IPS DF 19.7 (cell line): ENCODE results near the gene CLASP1.
"Not testable (repeated sequence)": the region's sequence is repeated elsewhere in the genome, so short reads cannot be mapped to it uniquely, and the experiment has no call there.

Source experiments
- DNase-seq: peaks from one replicate; pipeline ENCODE4 v3.0.0-alpha.2; 2013; ENCODE audit warnings: low read depth, low spot score

Gene CLASP1

DNA sequence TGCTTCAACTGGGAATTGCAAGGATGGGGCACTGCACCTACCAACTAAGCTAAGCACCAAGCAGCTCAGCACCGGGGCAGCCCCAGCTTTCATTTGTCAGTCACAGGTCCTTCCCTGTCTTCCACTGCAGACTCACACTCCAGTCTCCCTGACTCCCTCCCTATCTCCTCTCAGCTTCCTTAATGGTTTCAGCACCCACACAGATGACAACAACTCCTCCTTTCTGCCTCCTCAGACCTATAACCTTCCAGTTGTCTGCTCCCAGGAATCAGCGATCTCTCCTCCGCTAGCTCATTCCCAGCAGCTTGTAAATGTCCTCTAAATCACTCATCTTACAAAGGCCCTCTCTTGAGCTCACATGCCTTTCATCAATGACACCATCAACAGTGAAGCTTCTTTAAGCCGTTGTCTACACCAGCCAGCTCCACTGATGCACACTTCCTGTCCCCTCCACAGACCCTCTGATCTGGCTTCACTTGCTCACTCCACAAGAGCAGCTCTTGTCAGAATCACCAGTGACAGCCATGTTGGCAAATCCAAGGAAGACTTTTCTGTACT lies 32.1 kb downstream of the CLASP1 start:
- DNase-seq, result no peak

DNA sequence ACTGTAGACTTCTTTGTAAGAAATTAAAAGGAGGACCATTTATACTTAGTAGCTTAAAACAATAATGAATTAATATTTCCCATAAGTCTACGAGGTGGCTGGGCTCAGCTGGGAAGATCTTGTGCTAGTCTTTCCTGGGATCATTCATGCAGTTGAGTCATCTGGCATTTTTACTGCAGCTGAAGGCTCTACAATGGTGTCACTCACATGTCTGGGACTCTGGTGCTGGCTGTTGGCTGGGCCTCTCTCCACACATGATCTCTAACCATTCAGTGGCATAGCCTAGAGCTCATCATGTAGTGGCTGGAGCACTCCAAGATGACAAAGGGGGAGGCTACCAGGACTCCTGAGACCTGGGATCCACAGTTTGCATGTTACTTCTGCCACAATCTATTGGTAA lies 35.5 kb downstream of the CLASP1 start:
- DNase-seq, result no peak

DNA sequence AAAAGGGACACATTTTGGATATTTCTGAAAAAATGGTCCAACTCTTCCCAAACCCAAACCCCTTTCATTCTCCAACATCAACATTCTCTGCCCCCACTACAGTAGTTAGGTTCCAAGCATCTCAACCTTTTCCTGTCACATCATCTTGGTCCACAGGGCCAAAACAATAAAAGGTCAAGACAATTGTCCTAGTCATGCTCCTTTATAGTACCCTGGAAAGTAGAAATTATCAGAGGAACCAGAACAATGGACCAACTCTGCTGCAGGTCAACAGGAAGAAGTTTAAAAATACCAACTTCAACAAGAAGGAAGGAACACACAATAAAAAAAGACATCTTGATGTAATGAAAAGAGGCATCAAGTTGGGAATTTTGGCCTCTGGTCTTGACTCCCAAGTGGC lies 36.1 kb downstream of the CLASP1 start:
- DNase-seq, result no peak

DNA sequence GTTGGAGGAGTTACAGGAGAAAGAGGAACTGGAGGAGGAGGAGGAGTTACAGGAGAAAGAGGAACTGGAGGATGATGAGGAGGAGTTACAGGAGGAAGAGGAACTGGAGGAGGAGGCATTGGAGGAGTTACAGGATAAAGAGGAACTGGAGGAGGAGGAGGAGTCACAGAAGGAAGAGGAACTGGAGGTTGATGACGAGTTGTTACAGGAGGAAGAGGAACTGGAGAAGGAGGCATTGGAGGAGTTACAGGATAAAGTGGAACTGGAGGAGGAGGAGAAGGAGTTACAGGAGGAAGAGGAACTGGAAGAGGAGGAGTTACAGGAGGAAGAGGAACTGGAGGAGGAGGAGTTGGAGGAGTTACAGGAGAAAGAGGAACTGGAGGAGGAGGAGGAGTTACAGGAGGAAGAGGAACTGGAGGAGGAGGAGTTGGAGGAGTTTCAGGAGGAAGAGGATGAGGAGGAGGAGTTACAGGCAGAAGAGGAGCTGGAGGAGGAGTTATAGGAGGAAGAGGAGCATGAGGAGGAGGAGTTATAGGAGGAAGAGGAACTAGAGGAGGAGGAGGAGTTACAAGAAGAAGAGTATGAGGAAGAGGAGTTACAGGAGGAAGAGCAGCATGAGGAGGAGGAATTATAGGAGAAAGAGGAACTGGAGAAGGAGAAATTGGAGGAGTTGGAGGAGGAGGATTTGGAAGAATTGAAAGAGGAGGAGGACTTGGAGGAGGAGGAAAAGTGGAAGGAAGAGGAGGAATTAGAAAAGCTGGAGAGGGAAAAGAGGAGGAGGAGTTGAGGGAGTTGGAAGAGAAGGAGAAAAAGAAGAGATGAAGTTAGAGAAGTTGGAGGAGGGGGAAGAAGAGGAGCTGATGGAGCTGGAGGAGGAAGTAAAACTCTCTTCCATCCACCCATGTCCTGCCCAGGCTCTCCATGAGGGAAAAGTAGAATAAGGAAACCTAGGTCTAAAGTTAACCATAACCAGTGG lies 37.2 kb downstream of the CLASP1 start:
- no peak for DNase-seq

DNA sequence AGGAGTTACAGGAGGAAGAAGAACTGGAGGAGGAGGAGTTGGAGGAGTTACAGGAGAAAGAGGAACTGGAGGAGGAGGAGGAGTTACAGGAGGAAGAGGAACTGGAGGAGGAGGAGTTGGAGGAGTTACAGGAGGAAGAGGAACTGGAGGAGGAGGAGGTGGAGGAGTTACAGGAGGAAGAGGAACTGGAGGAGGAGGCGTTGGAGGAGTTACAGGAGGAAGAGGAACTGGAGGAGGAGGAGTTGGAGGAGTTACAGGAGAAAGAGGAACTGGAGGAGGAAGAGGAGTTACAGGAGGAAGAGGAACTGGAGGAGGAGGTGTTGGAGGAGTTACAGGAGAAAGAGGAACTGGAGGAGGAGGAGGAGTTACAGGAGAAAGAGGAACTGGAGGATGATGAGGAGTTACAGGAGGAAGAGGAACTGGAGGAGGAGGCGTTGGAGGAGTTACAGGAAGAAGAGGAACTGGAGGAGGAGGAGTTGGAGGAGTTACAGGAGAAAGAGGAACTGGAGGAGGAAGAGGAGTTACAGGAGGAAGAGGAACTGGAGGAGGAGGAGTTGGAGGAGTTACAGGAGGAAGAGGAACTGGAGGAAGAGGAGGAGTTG lies 38.1 kb downstream of the CLASP1 start:
- not testable (repeated sequence) for DNase-seq

DNA sequence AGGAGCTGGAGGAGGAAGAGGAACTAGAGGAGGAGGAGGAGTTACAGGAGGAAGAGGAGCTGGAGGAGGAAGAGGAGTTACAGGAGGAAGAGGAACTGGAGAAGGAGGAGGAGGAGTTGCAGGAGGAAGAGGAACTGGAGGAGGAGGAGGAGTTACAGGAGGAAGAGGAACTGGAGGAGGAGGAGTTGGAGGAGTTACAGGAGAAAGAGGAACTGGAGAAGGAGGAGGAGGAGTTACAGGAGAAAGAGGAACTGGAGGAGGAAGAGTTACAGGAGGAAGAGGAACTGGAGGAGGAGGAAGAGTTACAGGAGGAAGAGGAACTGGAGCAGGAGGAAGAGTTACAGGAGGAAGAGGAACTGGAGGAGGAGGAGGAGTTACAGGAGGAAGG lies 38.8 kb downstream of the CLASP1 start:
- DNase-seq, result not testable (repeated sequence)

DNA sequence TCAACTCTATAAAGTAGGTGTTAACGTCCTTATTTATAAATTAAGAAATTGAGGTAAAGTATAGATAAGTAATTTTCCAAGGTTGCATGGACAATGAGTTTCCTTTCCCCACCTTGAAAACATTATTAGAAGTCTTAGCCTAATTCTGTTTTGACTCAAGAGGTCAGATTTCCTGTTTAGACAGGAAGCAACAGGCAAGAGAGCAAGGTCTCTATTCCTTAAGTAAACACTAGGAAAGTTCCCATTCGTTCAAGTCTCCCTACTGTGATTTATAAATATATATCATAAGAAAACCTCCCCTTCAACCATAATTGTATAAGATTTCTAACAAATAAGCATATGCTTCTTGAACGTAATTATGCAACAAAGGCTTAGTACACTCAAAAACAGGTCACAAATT lies 40.3 kb downstream of the CLASP1 start:
- no peak for DNase-seq

DNA sequence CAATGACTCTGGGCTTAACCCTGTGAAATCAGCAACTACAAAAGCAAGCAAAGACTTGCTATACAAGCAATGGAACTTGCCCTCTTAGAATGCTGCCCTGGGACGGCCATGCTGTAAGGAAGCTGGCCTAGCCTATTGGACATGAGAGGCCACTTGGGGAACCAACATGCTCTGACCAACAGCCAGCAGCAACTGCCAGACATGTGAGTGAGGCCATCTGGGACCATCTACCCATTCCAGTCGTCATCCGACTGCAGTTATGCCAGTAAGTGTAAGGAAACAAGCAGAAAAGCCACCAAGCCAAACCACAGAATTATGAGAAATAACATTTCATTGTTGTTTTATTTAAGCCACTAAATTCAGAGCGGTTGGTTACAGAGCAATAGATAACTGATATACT lies 40.9 kb downstream of the CLASP1 start:
- no peak for DNase-seq

DNA sequence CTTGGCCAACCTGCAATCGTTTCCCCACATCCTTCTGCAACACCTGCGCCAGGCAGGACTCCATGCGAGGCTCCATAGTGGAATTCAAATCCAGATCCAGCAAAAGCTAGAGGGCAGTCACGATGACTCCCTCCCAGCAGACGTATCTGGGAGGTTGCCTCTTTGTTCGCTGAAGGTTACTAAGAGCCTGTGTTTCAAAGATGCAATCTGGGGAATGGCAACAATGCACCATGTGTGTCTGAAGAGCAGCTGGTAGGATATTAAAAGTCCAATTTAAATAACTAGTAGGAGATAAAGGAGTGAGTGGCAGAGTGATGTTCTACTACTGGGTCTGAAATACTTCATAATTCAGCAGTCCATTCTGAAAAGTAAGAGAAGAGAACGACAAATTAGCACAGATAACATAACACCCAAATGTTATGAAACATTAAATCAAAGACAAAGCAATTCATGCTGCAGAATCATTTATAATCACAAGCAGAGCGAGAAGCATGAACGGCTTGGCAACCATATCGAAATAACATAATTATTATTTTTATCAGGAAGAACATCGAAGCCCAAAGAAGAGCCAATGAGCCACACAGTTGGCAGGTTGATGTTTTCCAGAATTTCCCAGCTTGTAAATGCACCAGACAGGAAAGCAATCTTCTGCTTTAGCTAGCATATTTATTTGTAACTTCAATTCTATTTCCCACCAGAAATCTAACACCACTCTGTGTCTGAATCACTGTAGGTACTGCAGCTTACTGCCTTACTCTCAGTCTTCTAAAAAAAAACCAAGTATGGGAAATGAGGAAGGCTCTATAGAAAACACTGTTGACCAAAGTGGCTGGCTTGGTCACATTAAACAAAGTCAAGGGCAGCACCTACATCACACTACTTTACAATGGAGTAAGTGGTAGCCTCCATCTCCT lies 43.2 kb downstream of the CLASP1 start:
- no peak for DNase-seq

DNA sequence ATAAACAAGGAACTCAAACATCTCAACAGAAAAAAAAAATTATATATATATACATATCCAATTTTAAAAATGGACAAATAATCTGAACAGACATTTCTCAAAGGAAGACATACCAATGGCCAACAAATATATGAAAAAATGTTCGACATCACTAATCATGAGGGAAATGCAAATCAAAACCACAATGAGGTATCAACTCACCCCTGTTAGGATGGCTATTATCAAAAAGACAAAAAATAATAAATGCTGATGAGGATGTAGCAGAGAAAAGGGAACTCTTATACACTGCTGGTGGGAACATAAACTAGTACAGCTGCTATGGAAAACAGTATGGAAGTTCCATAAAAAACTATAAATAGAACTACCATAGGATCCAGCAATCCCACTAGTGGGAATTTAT lies 46.1 kb downstream of the CLASP1 start:
- DNase-seq, result no peak

DNA sequence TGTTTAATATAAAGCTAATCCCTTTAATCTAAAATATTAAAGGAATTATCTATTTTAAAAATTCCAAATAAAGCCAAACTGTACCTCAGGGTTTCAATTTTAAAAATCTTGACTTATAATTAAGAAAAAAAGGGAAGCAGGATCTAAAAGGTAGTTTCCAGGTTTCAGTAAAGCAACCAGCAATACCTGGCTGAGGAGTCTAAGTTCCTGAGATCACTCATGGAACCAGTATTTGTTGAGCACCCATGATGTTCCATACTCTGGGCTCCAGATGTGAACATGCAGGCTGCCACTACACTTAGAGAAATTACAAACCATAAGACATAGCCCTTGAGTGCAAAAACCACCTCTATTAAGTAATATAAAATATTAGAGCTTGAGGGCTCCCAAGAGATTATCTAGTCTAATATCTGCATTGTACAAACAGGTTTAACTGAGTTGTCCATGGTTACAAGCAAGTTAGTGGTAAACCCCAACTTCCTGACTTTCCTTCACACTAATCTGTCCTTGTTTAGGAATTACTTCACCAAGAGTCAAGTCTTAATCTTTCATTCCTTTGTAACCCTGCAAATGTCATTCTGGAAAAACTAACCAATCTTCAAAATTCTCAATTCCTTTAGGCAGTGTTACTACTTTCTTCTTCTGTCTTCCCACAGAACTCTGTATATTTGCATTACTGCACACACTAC lies 49.2 kb downstream of the CLASP1 start:
- no peak for DNase-seq

DNA sequence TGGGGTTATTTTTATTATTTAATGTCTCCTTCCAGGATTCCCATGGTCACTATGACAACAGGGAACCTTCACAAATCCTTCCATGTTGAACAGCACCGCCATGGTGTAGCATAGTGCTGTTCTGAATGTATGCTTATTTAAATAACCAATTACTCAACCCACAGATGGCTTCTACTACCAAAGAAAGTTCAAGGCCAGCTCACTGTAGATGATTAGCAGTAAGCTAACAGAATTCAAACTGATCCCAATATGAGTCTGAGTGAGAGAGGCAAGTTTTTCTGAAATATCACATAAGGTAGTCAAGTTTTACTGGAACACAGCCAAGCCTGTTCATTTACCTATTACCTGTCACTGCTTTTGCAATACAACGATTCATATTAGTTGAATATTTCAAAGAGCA lies 51.2 kb downstream of the CLASP1 start:
- no peak for DNase-seq

DNA sequence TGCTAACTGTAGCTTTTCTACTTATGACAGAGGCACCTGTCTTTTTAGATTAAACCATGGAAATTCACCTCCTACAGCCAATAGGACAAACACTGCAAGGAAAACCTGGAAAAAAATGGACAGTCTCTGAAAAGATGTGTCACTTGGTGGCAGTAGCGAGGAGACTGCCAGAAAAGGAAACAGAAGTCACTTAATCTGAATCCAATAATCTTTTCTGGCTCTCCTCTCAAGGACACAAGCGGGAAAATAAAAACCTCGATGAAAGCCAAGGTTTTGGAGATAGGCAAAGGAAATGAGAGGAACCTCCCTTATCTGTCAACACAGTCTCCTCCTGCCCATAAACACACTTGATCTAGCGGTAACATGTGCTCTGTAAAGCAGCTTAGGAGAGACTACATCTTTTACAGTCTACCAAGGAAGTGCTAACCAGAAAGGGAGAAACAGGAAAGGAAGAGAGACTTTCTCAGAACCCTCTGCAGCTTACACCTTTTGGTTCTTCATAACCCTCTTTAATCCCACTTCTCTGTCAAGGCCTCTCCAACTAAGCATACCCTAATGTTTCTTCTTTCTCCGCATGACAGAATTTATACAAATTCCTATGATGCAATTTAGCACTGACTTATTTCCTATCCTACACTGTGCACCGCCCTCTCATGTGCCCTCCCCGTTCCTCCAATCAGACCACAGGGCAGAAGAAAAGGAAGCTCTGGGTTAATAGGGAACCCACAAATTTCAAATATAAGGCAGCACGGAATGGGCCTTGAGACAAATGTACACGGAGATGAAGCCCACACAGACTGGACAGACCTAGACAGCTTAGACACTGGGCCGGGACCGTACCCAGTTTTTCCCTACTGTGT lies 52.8 kb downstream of the CLASP1 start:
- DNase-seq, result no peak

DNA sequence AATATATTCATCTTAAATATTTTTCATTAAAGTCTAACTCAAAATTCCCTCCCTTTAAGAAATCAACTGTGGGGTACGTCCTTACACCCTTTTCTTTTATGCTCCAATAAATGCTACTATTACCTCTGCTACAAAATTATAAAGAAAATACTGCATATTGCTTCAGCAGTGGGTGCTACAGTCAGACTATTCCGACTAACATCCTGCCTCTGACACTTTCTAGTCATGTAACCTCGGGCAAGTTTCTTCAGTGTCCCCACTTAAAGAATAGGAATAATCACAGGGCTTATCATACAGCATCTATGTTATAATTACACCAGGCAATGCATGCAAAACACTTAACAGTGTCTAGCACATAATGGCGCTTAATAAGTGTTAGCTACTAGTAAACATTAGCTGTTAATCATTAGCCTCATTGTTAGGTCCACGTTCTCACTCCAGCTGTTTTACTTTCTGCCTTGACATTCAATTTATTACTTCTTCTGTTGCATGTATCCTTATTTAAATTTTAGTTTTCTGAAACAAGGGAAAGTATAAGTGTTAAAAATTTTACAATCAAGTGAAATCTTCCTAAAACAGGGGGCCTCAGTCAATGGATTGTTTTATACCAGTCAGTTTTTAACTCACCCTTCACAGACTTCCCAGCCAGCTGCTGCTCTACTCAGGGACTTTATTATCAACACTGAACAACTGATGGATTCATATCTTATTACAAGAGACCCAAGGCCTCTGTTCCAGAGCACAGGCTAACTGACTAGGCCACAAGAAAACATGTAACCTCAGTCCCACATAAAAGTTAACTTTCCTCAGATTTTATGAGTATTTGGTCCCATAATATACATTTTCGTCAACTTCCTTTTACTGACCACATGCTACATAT lies 54.0 kb downstream of the CLASP1 start:
- DNase-seq, result no peak

DNA sequence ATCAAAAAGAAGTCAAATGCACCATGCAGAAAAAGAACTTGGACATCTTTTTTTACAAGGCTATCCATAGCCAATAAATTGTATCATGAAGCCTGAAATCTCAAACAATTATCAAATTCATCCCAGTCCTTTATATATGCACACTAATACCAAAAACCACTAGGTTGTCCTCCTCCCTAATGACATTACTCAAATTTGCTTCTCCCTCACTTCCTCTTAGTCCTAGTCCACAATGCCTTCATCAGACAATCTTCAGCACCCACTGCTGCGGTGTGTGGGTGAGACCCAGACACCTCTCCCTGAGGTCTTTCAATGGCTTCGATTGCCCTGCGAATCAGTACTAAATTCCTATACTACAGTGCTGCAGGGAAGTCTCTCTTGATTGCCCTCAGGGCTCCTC lies 58.1 kb downstream of the CLASP1 start:
- no peak for DNase-seq

DNA sequence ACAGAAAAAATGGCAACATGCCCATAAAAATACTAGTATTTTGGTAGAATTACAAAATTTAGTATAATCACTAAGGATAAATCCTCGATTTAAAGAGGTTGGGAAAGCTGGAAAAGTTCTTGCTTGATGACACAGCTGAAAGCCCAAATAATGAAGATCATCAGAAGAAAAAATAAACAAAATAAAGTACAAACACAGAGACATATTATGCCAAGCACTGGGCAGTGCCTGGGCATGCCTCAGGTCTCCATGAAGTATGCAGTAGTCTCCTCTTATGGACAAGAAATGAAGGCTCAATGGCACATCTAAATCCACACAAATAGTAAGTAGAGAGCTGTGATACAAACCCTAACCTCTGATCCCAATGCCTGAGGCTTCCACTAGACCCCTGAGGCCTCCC lies 60.9 kb downstream of the CLASP1 start:
- DNase-seq, result no peak

DNA sequence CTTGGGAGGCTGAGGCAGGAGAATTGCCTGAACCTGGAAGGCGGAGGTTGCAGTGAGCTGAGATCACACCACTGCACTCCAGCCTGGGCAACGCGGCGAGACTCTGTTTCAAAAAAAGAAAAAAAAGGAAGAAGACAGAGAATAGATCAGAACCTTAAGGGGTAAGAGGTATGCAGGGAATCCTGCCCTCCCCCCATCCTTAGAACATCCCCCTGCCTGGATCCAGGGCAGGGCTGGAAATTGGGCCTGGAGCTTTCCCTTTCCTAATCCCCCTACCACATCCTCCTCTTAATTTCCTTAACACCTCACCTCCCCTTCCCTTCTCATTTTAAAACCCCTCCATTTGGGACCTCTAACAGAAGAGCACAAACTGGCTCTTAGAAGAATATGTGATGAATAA lies 62.1 kb downstream of the CLASP1 start:
- no peak for DNase-seq

DNA sequence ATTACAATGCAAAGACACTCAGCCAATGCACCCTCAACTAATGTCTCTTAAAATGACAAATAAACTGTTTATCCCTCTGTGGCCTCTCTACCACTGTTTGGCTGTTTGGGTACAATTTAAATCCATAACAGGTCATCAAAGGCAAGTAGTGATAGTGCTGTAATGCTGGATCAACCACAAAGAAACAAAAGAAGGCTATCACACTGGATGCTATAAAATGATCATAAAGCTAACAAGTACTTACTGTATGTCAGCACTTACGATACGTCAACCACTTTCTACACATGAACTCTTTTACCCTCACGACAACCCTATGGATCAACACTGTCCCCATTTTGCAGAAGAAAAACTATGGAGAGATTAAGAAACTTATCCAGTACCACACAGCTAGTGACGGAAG lies 64.5 kb downstream of the CLASP1 start:
- no peak for DNase-seq

DNA sequence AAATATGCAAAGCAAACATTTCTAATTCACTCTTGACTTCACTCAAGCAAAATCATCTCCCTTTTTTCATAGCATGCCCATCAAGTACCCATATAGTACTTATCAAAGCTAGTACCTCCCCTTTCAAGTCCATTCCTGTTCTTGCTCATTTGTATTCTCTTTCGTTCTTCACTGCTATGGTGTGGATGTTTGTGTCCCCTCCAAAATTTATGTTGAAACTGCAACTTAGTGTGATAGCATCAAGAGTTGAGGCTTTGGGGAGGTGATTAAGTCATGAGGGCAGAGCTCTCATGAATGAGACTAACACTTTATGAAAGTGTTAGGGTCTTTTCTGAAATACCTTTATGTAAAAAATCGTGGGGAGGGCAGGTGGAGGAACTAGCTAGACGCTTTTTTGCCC lies 65.7 kb downstream of the CLASP1 start:
- DNase-seq, result no peak
